Natural killer cell (primary cell): ENCODE measurements around the gene SDR42E1. TPM values are rescaled to one million over a fixed set of nuclear protein-coding genes. Genes with fewer than 3 reads are reported as not detected.

ENCODE experiments used
- ATAC-seq, 3 donors: fragments of 150-1000 bp in 2 of 3; fragments of 200-7000 bp in 1 of 3; cut with Tn5 transposase; 1 replicate in 1 of 3; 2 replicates in 2 of 3; pipeline ENCODE4 v1.10.0; 2021; ENCODE audit warnings: mild to moderate bottlenecking in 2 of 3, moderate library complexity in 2 of 3
- DNase-seq, 2 donors: peaks; one replicate each; pipeline versions ENCODE4 v3.0.0 to v3.0.0-alpha.2; 2013 to 2021; ENCODE audit warnings: mixed read lengths in 1 of 2
- H3K27ac ChIP-seq: one replicate; pipeline ENCODE4 v1.5.1; 2013; ENCODE audit warnings: mild to moderate bottlenecking, low read length
- H3K27me3 ChIP-seq: one replicate; pipeline ENCODE4 v1.6.1; 2013; ENCODE audit warnings: low read length; ENCODE audit not compliant: control insufficient read depth, insufficient read depth
- H3K36me3 ChIP-seq: one replicate; pipeline ENCODE4 v1.6.1; 2013; ENCODE audit warnings: low read length; ENCODE audit not compliant: control insufficient read depth, insufficient read depth
- H3K4me1 ChIP-seq: one replicate; pipeline ENCODE4 v1.6.1; 2013; ENCODE audit warnings: low read length; ENCODE audit not compliant: control insufficient read depth, insufficient read depth
- H3K4me3 ChIP-seq: one replicate; pipeline ENCODE4 v1.5.1; 2013; ENCODE audit warnings: low read length
- H3K9me3 ChIP-seq: one replicate; pipeline ENCODE4 v1.6.1; 2013; ENCODE audit warnings: low read length; ENCODE audit not compliant: control insufficient read depth, insufficient read depth
- H3K27ac Mint-ChIP-seq, 2 donors: one replicate each; pipeline ENCODE4 v1.8.0; 2022; ENCODE audit warnings: mild to moderate bottlenecking in 2 of 2, mixed read lengths in 2 of 2, moderate library complexity in 1 of 2
- H3K27me3 Mint-ChIP-seq, 2 donors: one replicate each; pipeline ENCODE4 v1.8.0; 2022; ENCODE audit warnings: low read depth in 2 of 2, mixed read lengths in 2 of 2
- H3K36me3 Mint-ChIP-seq: one replicate; pipeline ENCODE4 v1.8.0; 2022; ENCODE audit warnings: mixed read lengths
- H3K4me1 Mint-ChIP-seq, 2 donors: one replicate each; pipeline ENCODE4 v1.8.0; 2022; ENCODE audit warnings: mixed read lengths in 2 of 2
- H3K4me3 Mint-ChIP-seq: one replicate; pipeline ENCODE4 v1.8.0; 2022; ENCODE audit warnings: mild to moderate bottlenecking, moderate library complexity, mixed read lengths
- H3K9me3 Mint-ChIP-seq, 2 donors: one replicate each; pipeline ENCODE4 v1.8.0; 2022; ENCODE audit warnings: mixed read lengths in 2 of 2
- CTCF ChIP-seq: fragments of 200-600 bp; IDR thresholded peaks from one replicate; pipeline ENCODE4 v1.8.0; 2022; ENCODE audit warnings: antibody characterized with exemption
- WGBS: methylation state at CpG from one replicate; pipeline ENCODE4 v1.1.7; 2013; ENCODE audit warnings: missing lambda C conversion rate; ENCODE audit not compliant: insufficient coverage; 5-methylcytosine and 5-hydroxymethylcytosine counted together
- intact Hi-C: fragments of 100-400 bp; cut with micrococcal nuclease; formaldehyde crosslinking; loops from one replicate; pipeline ENCODE4 v1.14.2; 2022
- total RNA-seq, 4 donors: library from RNA; stranded (reverse); fragments of 120-200 nt in 1 of 4; gene quantifications; one replicate each; pipeline versions ENCODE4 v1.2.3 to v1.2.4, GENCODE V29; 2013 to 2022

The SDR42E1 gene
- total RNA-seq, 3 donors from 2014 or later (not counting 1 experiment from before 2014, with no cell fraction given), result 3.6 to 8.5 (median 6.3) TPM

GRCh38 chr16:82024316-82024715 lies 13.0 kb upstream of the SDR42E1 start:
- Histone ChIP-seq H3K4me1 (no peaks in the 10 kb centered on the region), H3K4me3 (no peak overlapping the region), H3K36me3 (no peaks in the 10 kb centered on the region), H3K27me3 (peaks cover 3% of the 10 kb centered on the region), H3K9me3 (no peaks in the 10 kb centered on the region), H3K27ac (no peak overlapping the region)
- H3K9me3 Mint-ChIP-seq, result no peaks in the 10 kb centered on the region
- H3K27ac Mint-ChIP-seq, result no peak overlapping the region
- TF ChIP-seq CTCF, result no peak
- no peaks in the 10 kb centered on the region for H3K36me3 Mint-ChIP-seq
- intact Hi-C loops, result loop anchor here (10.0 kb wide), 1 partner anchor 200 kb away; no protein-coding TSS in a partner anchor
- DNase-seq (no peak), ATAC-seq (no peak)
- no peak overlapping the region for H3K4me3 Mint-ChIP-seq
- H3K4me1 Mint-ChIP-seq, result no peaks in the 10 kb centered on the region
- 100% methylated on average over 1 of the region's 1 CpG for WGBS
- H3K27me3 Mint-ChIP-seq, result peaks cover 23 to 35% of the 10 kb centered on the region in 2 donors

- no peaks in the 10 kb centered on the region for H3K4me1 ChIP-seq
- H3K4me1 Mint-ChIP-seq, result no peaks in the 10 kb centered on the region
- H3K9me3 Mint-ChIP-seq, result no peaks in the 10 kb centered on the region
- H3K27ac ChIP-seq, result no peak overlapping the region
- peaks cover 30 to 43% of the 10 kb centered on the region in 2 donors for H3K27me3 Mint-ChIP-seq
- H3K9me3 ChIP-seq, result no peaks in the 10 kb centered on the region
- no peak overlapping the region for H3K27ac Mint-ChIP-seq
- DNase-seq (no peak), ATAC-seq (no peak)
- no peak overlapping the region for H3K4me3 Mint-ChIP-seq
- WGBS, result 88% methylated on average over 6 of the region's 7 CpGs
- H3K4me3 ChIP-seq, result no peak overlapping the region
- peaks cover 3% of the 10 kb centered on the region for H3K27me3 ChIP-seq
- H3K36me3 Mint-ChIP-seq, result no peaks in the 10 kb centered on the region
- intact Hi-C loops, result loop anchor here (10.0 kb wide), 1 partner anchor 202 kb away; no protein-coding TSS in a partner anchor
- no peaks in the 10 kb centered on the region for H3K36me3 ChIP-seq
- TF ChIP-seq CTCF, result no peak
Observed at GRCh38 chr16:82023206-82023605, 11.9 kb upstream of the SDR42E1 start.

- no peak overlapping the region for H3K4me3 Mint-ChIP-seq
- H3K36me3 Mint-ChIP-seq, result no peaks in the 10 kb centered on the region
- H3K27ac Mint-ChIP-seq, result no peak overlapping the region
- 89% methylated on average over 4 of the region's 5 CpGs for WGBS
- TF ChIP-seq CTCF, result no peak
- H3K27me3 Mint-ChIP-seq, result peaks cover 39 to 61% of the 10 kb centered on the region in 2 donors
- no peak for ATAC-seq
- Histone ChIP-seq H3K27ac (no peak overlapping the region), H3K4me1 (no peaks in the 10 kb centered on the region), H3K27me3 (peaks cover 5% of the 10 kb centered on the region), H3K36me3 (no peaks in the 10 kb centered on the region), H3K4me3 (no peak overlapping the region), H3K9me3 (no peaks in the 10 kb centered on the region)
- intact Hi-C loops, result loop anchor here (10.0 kb wide), 1 partner anchor 205 kb away; no protein-coding TSS in a partner anchor
- peaks cover 0 to 1% of the 10 kb centered on the region in 2 donors for H3K9me3 Mint-ChIP-seq
- no peaks in the 10 kb centered on the region for H3K4me1 Mint-ChIP-seq
- DNase-seq, result no peak
Observed at GRCh38 chr16:82020051-82020450, 8.8 kb upstream of the SDR42E1 start.

GRCh38 chr16:82019535-82019934 lies 8.3 kb upstream of the SDR42E1 start:
- Histone ChIP-seq H3K36me3 (no peaks in the 10 kb centered on the region), H3K27me3 (peaks cover 10% of the 10 kb centered on the region), H3K4me1 (no peaks in the 10 kb centered on the region), H3K4me3 (no peak overlapping the region), H3K9me3 (no peaks in the 10 kb centered on the region), H3K27ac (no peak overlapping the region)
- Mint-ChIP-seq H3K27me3 (peaks cover 44 to 65% of the 10 kb centered on the region in 2 donors), H3K27ac (no peak overlapping the region), H3K4me1 (no peaks in the 10 kb centered on the region), H3K4me3 (no peak overlapping the region), H3K9me3 (peaks cover 0 to 2% of the 10 kb centered on the region in 2 donors), H3K36me3 (no peaks in the 10 kb centered on the region)
- ATAC-seq (peak in 1 of 3 donors; percentile 27), DNase-seq (no peak)
- intact Hi-C loops, result no loop called here
- no peak for TF ChIP-seq CTCF
- 63% methylated on average over 8 of the region's 8 CpGs for WGBS
